GM23338 (cell line): ENCODE measurements around the gene RAVER1. TPM values are rescaled to one million over a fixed set of nuclear protein-coding genes. Genes with fewer than 3 reads are reported as not detected.

ENCODE experiments used
- ATAC-seq: fragments of 200-7000 bp; cut with Tn5 transposase; 3 replicates; pipeline ENCODE4 v1.9.1; 2020
- DNase-seq: peaks from one replicate; pipeline ENCODE4 v3.0.0-alpha.2; 2015; ENCODE audit warnings: low spot score
- H2AFZ ChIP-seq: fragments of 200-600 bp; sonication (generic); 2 replicates; pipeline ENCODE4 v1.8.0; 2016; ENCODE audit warnings: antibody characterized with exemption, mild to moderate bottlenecking, moderate library complexity
- H3F3A ChIP-seq: fragments of 200-600 bp; sonication (generic); replicated peaks from 2 replicates; pipeline ENCODE4 v1.8.0; 2017; ENCODE audit warnings: antibody characterized with exemption, mixed run types, low read depth
- H3K27ac ChIP-seq: fragments of 200-600 bp; sonication (generic); 2 replicates; pipeline ENCODE4 v1.6.1; 2016; ENCODE audit warnings: low read depth
- H3K27me3 ChIP-seq: fragments of 200-600 bp; sonication (generic); 2 replicates; pipeline ENCODE4 v1.8.0; 2016; ENCODE audit warnings: mild to moderate bottlenecking, mixed run types, moderate library complexity; ENCODE audit not compliant: insufficient read depth
- H3K36me3 ChIP-seq: fragments of 200-600 bp; sonication (generic); 2 replicates; pipeline ENCODE4 v1.8.0; 2016; ENCODE audit warnings: mild to moderate bottlenecking; ENCODE audit not compliant: insufficient read depth
- H3K4me1 ChIP-seq: fragments of 200-600 bp; sonication (generic); 2 replicates; pipeline ENCODE4 v1.8.0; 2016; ENCODE audit warnings: mild to moderate bottlenecking, moderate library complexity; ENCODE audit not compliant: insufficient read depth
- H3K4me2 ChIP-seq: fragments of 200-600 bp; sonication (generic); 2 replicates; pipeline ENCODE4 v1.7.1; 2017; ENCODE audit warnings: mixed run types
- H3K4me3 ChIP-seq: fragments of 200-600 bp; sonication (generic); 2 replicates; pipeline ENCODE4 v1.6.1; 2016; ENCODE audit warnings: mixed run types
- H3K79me2 ChIP-seq: fragments of 200-600 bp; sonication (generic); replicated peaks from 2 replicates; pipeline ENCODE4 v1.8.0; 2017; ENCODE audit warnings: mild to moderate bottlenecking; ENCODE audit not compliant: insufficient read depth
- H3K9me2 ChIP-seq: fragments of 200-600 bp; sonication (generic); 2 replicates; pipeline ENCODE4 v1.8.0; 2017; ENCODE audit not compliant: insufficient read depth
- H4K20me1 ChIP-seq: fragments of 200-600 bp; sonication (generic); replicated peaks from 2 replicates; pipeline ENCODE4 v1.8.0; 2017; ENCODE audit warnings: mild to moderate bottlenecking; ENCODE audit not compliant: insufficient read depth
- H3K27ac Mint-ChIP-seq: 2 replicates; pipeline ENCODE4 v1.8.0; 2020; ENCODE audit warnings: inconsistent platforms, mild to moderate bottlenecking, moderate library complexity, mixed read lengths
- H3K27me3 Mint-ChIP-seq: 3 replicates; pipeline ENCODE4 v1.8.0; 2022; ENCODE audit warnings: low read depth, mild to moderate bottlenecking, moderate library complexity, mixed read lengths, inconsistent platforms; ENCODE audit not compliant: insufficient read depth, poor library complexity
- H3K36me3 Mint-ChIP-seq: 3 replicates; pipeline ENCODE4 v1.8.0; 2021; ENCODE audit warnings: low read depth, mild to moderate bottlenecking, inconsistent platforms, moderate library complexity, mixed read lengths
- H3K4me1 Mint-ChIP-seq: 3 replicates; pipeline ENCODE4 v1.8.0; 2020; ENCODE audit warnings: mild to moderate bottlenecking, inconsistent platforms, mixed read lengths
- H3K4me3 Mint-ChIP-seq: 3 replicates; pipeline ENCODE4 v1.8.0; 2021; ENCODE audit warnings: moderate library complexity, mild to moderate bottlenecking, inconsistent platforms, mixed read lengths
- H3K9me3 Mint-ChIP-seq: 3 replicates; pipeline ENCODE4 v1.8.0; 2020; ENCODE audit warnings: moderate library complexity, mild to moderate bottlenecking, inconsistent platforms, mixed read lengths
- ETS1 ChIP-seq: IDR thresholded peaks from 2 replicates; pipeline ENCODE4 v1.6.1; 2016; ENCODE audit warnings: antibody characterized with exemption
- EZH2phosphoT487 ChIP-seq: fragments of 200-600 bp; sonication (generic); IDR thresholded peaks from one replicate; pipeline ENCODE4 v1.8.1; 2018; ENCODE audit warnings: antibody characterized with exemption; ENCODE audit not compliant: unreplicated experiment
- JUNB ChIP-seq: IDR thresholded peaks from one replicate; pipeline ENCODE4 v1.6.1; 2016; ENCODE audit warnings: antibody characterized with exemption; ENCODE audit not compliant: unreplicated experiment
- NANOG ChIP-seq: IDR thresholded peaks from 2 replicates; pipeline ENCODE4 v1.6.1; 2016; ENCODE audit warnings: antibody characterized with exemption, borderline replicate concordance
- POLR2AphosphoS5 ChIP-seq: IDR thresholded peaks from 2 replicates; pipeline ENCODE4 v1.6.1; 2016; ENCODE audit warnings: antibody characterized with exemption, low read depth
- ZNF114 ChIP-seq: fragments of 250-450 bp; sonication (Bioruptor Pico); IDR thresholded peaks from 2 replicates; pipeline ENCODE4 v1.5.0; 2020; ENCODE audit warnings: mild to moderate bottlenecking, moderate library complexity
- ZNF331 ChIP-seq: fragments of 250-450 bp; sonication (Bioruptor Pico); IDR thresholded peaks from 2 replicates; pipeline ENCODE4 v1.5.0; 2020; ENCODE audit warnings: low read depth, mild to moderate bottlenecking, moderate library complexity
- ZNF462 ChIP-seq: fragments of 250-450 bp; sonication (Bioruptor Pico); IDR thresholded peaks from 2 replicates; pipeline ENCODE4 v1.5.0; 2020; ENCODE audit warnings: mild to moderate bottlenecking, moderate library complexity
- polyA plus RNA-seq: library from polyadenylated mRNA; unstranded; fragments of >200 nt; fragmentation: Nextera tagmentation; extraction: Ambion mirVana; gene quantifications from 2 replicates; pipeline ENCODE4 v1.2.1, GENCODE V29; 2016
- total RNA-seq: library from RNA; depleted of rRNA; stranded (reverse); fragments of >200 nt; shearing (Covaris generic); gene quantifications from 2 replicates; pipeline ENCODE4 v1.2.3, GENCODE V29; 2014
- TF ChIP-seq, protein P1 (sequence below), 2 experiments: fragments of 200-600 bp in 1 of 2; sonication (generic) in 1 of 2; conservative IDR thresholded peaks; 2 replicates each; pipeline versions ENCODE4 v1.5.1 to v1.6.1; 2016 to 2017; ENCODE audit warnings: antibody characterized with exemption in 2 of 2, low read depth in 2 of 2, mild to moderate bottlenecking in 2 of 2, moderate library complexity in 1 of 2

Gene RAVER1
- total and polyA plus RNA-seq, 2 experiments from 2014 or later: 25.5 to 88.3 TPM

DNA sequence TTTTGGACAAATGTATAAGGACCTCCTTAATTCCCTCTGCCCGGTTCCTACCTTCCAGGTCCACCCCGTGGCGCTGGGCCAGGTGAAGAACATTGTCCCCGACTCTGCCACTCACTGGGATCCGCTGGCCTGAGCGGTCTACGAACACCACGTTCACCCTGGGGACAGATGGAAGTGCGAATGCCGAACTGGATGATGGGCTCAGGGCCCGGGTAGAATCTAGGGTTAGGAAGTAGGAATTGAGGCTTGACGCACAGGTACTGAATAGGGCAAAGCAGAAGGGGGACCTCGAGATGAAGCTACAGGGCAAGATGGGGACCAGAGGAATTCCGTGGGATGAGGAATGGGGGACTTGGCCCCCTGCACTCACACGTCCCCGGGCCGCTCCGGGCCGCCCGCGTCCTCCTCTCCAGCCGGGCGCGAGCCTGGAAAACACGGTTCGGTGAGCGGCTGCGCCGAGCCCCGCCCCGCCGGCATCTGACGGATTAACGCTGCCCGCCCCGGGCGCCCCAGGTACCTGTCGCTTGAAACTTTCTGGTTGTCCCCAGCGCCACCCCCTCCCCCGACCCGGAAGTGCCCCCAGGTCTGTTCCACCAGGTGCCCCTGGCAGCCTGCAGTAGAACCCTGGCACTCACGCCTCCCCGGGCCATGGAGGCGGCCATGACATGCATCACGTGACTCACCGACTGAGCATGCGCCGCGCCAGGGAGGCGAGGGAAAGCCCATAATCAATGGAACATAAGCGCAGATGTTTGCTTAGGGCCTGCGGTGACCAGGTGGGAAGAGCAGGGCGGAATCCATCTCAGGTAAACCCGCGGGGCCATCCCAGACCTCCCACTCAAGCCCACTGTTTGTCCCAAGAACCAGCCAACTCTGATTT lies 17.8 kb downstream of the RAVER1 start, which contains the start of gene FDX2:
Gene FDX2, minus strand, starts transcription at position 681 of the 880 bp plus-strand sequence. Its CDS starts 19 bp downstream, at position 662.
- H3F3A ChIP-seq: peaks cover 12% of the 10 kb centered on the region
- peaks cover 12% of the 10 kb centered on the region; the same call in 1 of the 2 replicates for H3K4me1 ChIP-seq
- H3K79me2 ChIP-seq: peaks cover 6% of the 10 kb centered on the region
- Mint-ChIP-seq H3K9me3 (no peaks in the 10 kb centered on the region), H3K27me3 (peaks cover 12% of the 10 kb centered on the region), H3K4me1 (peaks cover 13% of the 10 kb centered on the region; the same call in 2 of the 3 replicates), H3K36me3 (peaks cover 32% of the 10 kb centered on the region), H3K4me3 (peak within 1 kb of the TSS; percentile 94), H3K27ac (peak within 1 kb of the TSS; percentile 92)
- H3K27me3 ChIP-seq: no peaks in the 10 kb centered on the region
- H3K27ac ChIP-seq: peak within 1 kb of the TSS; percentile 83; the same call in 1 of the 2 replicates
- peak within 1 kb of the TSS; percentile 92 for H3K4me3 ChIP-seq
- H2AFZ ChIP-seq: peak within 1 kb of the TSS; percentile 96
- TF ChIP-seq ETS1: 0 out of 2 replicates have a peak, but pooled peaks have one; percentile 35
- TF ChIP-seq ZNF114 (CRISPR knock-in tag): no peak
- TF ChIP-seq NANOG: no peak
- TF ChIP-seq POLR2AphosphoS5: peak; percentile 86
- ATAC-seq: peak; percentile 90
- peak; percentile 95 for DNase-seq
- peaks cover 3% of the 10 kb centered on the region; the same call in 1 of the 2 replicates for H3K36me3 ChIP-seq
- H4K20me1 ChIP-seq: peaks cover 3% of the 10 kb centered on the region; the same call in 1 of the 2 replicates
- peak within 1 kb of the TSS; percentile 92 for H3K4me2 ChIP-seq
- H3K9me2 ChIP-seq: no peaks in the 10 kb centered on the region

DNA sequence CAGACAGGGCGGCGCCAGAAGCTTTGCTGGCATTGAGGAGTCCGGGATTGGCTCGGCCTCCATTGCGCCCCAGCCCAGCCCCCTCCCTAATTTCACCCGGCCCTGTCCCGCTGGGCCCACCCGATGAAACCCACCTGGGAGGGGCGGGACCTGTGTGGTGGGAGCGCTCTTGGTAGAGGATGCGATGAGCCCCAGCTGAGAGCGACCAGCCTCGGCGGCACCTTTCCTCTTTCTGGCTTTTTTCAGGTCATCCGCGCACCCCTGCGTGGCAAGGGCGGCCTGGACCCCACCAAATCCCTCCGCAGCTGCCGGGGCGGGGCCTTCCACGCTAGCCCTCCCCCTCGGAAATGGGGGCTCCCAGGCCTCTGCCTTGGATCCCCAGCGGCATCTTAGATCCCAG lies 23.9 kb downstream of the RAVER1 start, which contains the start of gene ZGLP1:
Gene ZGLP1, minus strand, starts transcription at position 393 of the 400 bp plus-strand sequence.
- Mint-ChIP-seq H3K27me3 (peaks cover 17% of the 10 kb centered on the region), H3K4me3 (no peak within 1 kb of the TSS; the same call in 2 of the 3 replicates), H3K36me3 (peaks cover 7% of the 10 kb centered on the region), H3K9me3 (no peaks in the 10 kb centered on the region), H3K27ac (no peak within 1 kb of the TSS), H3K4me1 (no peaks in the 10 kb centered on the region; the same call in 1 of the 3 replicates)
- Histone ChIP-seq H3K27me3 (no peaks in the 10 kb centered on the region), H3F3A (no peaks in the 10 kb centered on the region), H3K4me1 (no peaks in the 10 kb centered on the region), H3K27ac (no peak within 1 kb of the TSS), H3K79me2 (peaks cover under 1% of the 10 kb centered on the region; the same call in 1 of the 2 replicates), H2AFZ (no peak within 1 kb of the TSS), H3K4me3 (no peak within 1 kb of the TSS), H3K4me2 (no peak within 1 kb of the TSS), H3K36me3 (no peaks in the 10 kb centered on the region), H4K20me1 (no peaks in the 10 kb centered on the region), H3K9me2 (no peaks in the 10 kb centered on the region)
- DNase-seq (no peak), ATAC-seq (no peak)
- TF ChIP-seq EZH2phosphoT487 (no peak), ZNF462 (CRISPR knock-in tag) (no peak), ZNF331 (CRISPR knock-in tag) (no peak), JUNB (no peak), POLR2AphosphoS5 (no peak), ETS1 (no peak)
- TF ChIP-seq, protein P1, sequence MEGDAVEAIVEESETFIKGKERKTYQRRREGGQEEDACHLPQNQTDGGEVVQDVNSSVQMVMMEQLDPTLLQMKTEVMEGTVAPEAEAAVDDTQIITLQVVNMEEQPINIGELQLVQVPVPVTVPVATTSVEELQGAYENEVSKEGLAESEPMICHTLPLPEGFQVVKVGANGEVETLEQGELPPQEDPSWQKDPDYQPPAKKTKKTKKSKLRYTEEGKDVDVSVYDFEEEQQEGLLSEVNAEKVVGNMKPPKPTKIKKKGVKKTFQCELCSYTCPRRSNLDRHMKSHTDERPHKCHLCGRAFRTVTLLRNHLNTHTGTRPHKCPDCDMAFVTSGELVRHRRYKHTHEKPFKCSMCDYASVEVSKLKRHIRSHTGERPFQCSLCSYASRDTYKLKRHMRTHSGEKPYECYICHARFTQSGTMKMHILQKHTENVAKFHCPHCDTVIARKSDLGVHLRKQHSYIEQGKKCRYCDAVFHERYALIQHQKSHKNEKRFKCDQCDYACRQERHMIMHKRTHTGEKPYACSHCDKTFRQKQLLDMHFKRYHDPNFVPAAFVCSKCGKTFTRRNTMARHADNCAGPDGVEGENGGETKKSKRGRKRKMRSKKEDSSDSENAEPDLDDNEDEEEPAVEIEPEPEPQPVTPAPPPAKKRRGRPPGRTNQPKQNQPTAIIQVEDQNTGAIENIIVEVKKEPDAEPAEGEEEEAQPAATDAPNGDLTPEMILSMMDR (conservative IDR thresholded peaks at IDR 0.05; ENCODE audit: low read depth in 2 of 2): no peak
